ENCODE measurements around the gene NAA50. TPM values are rescaled to one million over a fixed set of nuclear protein-coding genes. Genes with fewer than 3 reads are reported as not detected.

Gene NAA50
- total and polyA plus RNA-seq, 2 of the 13 experiments (the other 11 are each of a cell fraction or from before 2014, with no cell fraction given): 30.2 to 233 TPM

- H3K4me1 ChIP-seq (ENCODE audit: insufficient read depth, low read length): peaks cover 19% of the 10 kb centered on the region
- no peak overlapping the region for H2AFZ ChIP-seq (ENCODE audit: low read length)
- no peak overlapping the region for H3K9ac ChIP-seq (ENCODE audit: insufficient read depth, low read depth, low read length)
- TF ChIP-seq ZNF574 (CRISPR knock-in tag; IDR thresholded peaks at IDR 0.05) (no peak), CSRNP1 (CRISPR knock-in tag; IDR thresholded peaks at IDR 0.05) (no peak), NONO (IDR thresholded peaks at IDR 0.05) (no peak), NONO (CRISPR knock-in tag; conservative IDR thresholded peaks at IDR 0.05) (no peak), ATF2 (CRISPR knock-in tag; IDR thresholded peaks at IDR 0.05) (no peak), MIER3 (CRISPR knock-in tag; IDR thresholded peaks at IDR 0.05; ENCODE audit: borderline replicate concordance) (no peak), CEBPG (CRISPR knock-in tag; IDR thresholded peaks at IDR 0.05) (no peak), MIER2 (CRISPR knock-in tag; IDR thresholded peaks at IDR 0.05) (no peak)
- H3K27me3 ChIP-seq (ENCODE audit: control insufficient read depth in 1 of 2, insufficient read depth in 2 of 2, low read length in 2 of 2): no peaks in the 10 kb centered on the region
- BruUV-seq (replicated peaks): no TSS peak
- CTCF ChIA-PET (ENCODE audit: low intra/inter-chr PET ratio, low total read pairs): no interaction called here
- H3K4me2 ChIP-seq (ENCODE audit: low read depth, low read length): no peak overlapping the region
- no peaks in the 10 kb centered on the region; a peak in 1 of 5 replicates for H3K36me3 ChIP-seq (replicated peaks in 1 of 2; ENCODE audit: control insufficient read depth in 1 of 2, insufficient read depth in 2 of 2, low read length in 2 of 2)
- no peaks in the 10 kb centered on the region for H3K9me3 ChIP-seq (ENCODE audit: low read length)
- POLR2A ChIA-PET: no interaction called here
- H4K20me1 ChIP-seq (ENCODE audit: insufficient read depth, low read length): no peaks in the 10 kb centered on the region; the same call in 1 of the 2 replicates
- no peak for DNase-seq (ENCODE audit: low spot score)
- H3K4me3 ChIP-seq (replicated peaks in 1 of 3; ENCODE audit: insufficient read depth in 1 of 3, low read depth in 2 of 3, low read length in 3 of 3): no peak overlapping the region
- peaks cover 3% of the 10 kb centered on the region for H3K79me2 ChIP-seq (ENCODE audit: insufficient read depth, low read length)
- WGBS (ENCODE audit: low lambda C conversion rate): 94% methylated on average over 1 of the region's 1 CpG
- intact Hi-C loops (cut with micrococcal nuclease; ENCODE audit: unreplicated experiment): no loop called here
- no peak overlapping the region for H3K27ac ChIP-seq (ENCODE audit: extremely low read length, insufficient read depth, low read length)
- in situ Hi-C loops (cut with HindIII; ENCODE audit: extremely low pct_ligation_motif_present, low pct_unique_long_range_greater_than_20kb): no loop called here
- ATAC-seq: no peak
- no peak for FAIRE-seq
These were observed 29.5 kb upstream of the NAA50 start for GRCh38 chr3:113775516-113775915.

Data from HepG2 (cell line).